H1 (cell line): ENCODE results near the gene BTBD8. TPM values are rescaled to one million over a fixed set of nuclear protein-coding genes. Genes with fewer than 3 reads are reported as not detected.

Source experiments
- CTCF ChIA-PET: fragments of 300-600 bp; sonication (Branson Sonifier 250); formaldehyde crosslinking; loops from one replicate; lab custom pipeline; 2021; ENCODE audit not compliant: partially characterized antibody; lab: Charles Lee
- POLR2A ChIA-PET: fragments of 300-600 bp; sonication (Branson Sonifier 250); formaldehyde crosslinking; loops from one replicate; lab custom pipeline; 2021; ENCODE audit warnings: inconsistent platforms; ENCODE audit not compliant: partially characterized antibody; lab: Charles Lee
- DNase-seq, 2 experiments: peaks; one replicate each; pipeline versions ENCODE4 v3.0.0 to v3.0.0-alpha.2; 2010 to 2022; ENCODE audit warnings: low spot score in 2 of 2, low read depth in 1 of 2, mixed read lengths in 1 of 2
- FAIRE-seq: peaks from 2 replicates; lab custom pipeline; 2011; peaks lifted over from hg19 to GRCh38; lab: Jason Lieb, UNC
- H2AFZ ChIP-seq: 2 replicates; pipeline ENCODE4 v1.8.1; 2012; ENCODE audit warnings: low read length, inconsistent platforms
- H2AK5ac ChIP-seq: 2 replicates; pipeline ENCODE4 v1.6.1; 2013; ENCODE audit warnings: low read depth, low read length
- H2BK120ac ChIP-seq: replicated peaks from 2 replicates; pipeline ENCODE3; 2013; ENCODE audit warnings: low read depth, low read length, inconsistent platforms
- H2BK12ac ChIP-seq: 2 replicates; pipeline ENCODE4 v1.6.1; 2013; ENCODE audit warnings: low read depth, low read length
- H2BK15ac ChIP-seq: 2 replicates; pipeline ENCODE4 v1.6.1; 2013; ENCODE audit warnings: low read length
- H2BK20ac ChIP-seq: 2 replicates; pipeline ENCODE4 v1.6.1; 2013; ENCODE audit warnings: low read length
- H2BK5ac ChIP-seq: 2 replicates; pipeline ENCODE4 v1.6.1; 2013; ENCODE audit warnings: low read depth, low read length
- H3K14ac ChIP-seq: 2 replicates; pipeline ENCODE4 v1.6.1; 2013; ENCODE audit warnings: inconsistent platforms; ENCODE audit not compliant: insufficient read length
- H3K18ac ChIP-seq: 2 replicates; pipeline ENCODE4 v1.6.1; 2013; ENCODE audit warnings: low read length; ENCODE audit errors: extremely low read depth
- H3K23ac ChIP-seq: 2 replicates; pipeline ENCODE4 v1.6.1; 2013; ENCODE audit warnings: inconsistent platforms; ENCODE audit not compliant: insufficient read length
- H3K23me2 ChIP-seq: 2 replicates; pipeline ENCODE4 v1.6.1; 2013; ENCODE audit warnings: low read depth, low read length
- H3K27ac ChIP-seq: 2 replicates; pipeline ENCODE4 v1.6.1; 2011; ENCODE audit warnings: low read depth, low read length, inconsistent platforms
- H3K27me3 ChIP-seq, 4 experiments: replicated peaks in 1 of 4; 1 replicate in 1 of 4; 2 replicates in 3 of 4; pipeline versions ENCODE4 v1.6.1 to v1.8.1; 2011 to 2013; ENCODE audit warnings: low read length in 3 of 4, mild to moderate bottlenecking in 3 of 4, inconsistent platforms in 2 of 4, mixed read lengths in 2 of 4, moderate library complexity in 1 of 4; ENCODE audit not compliant: control insufficient read depth in 3 of 4, insufficient read depth in 3 of 4; ENCODE audit errors: extremely low read depth in 1 of 4
- H3K36me3 ChIP-seq, 4 experiments: 2 replicates each; pipeline versions ENCODE4 v1.6.1 to v1.8.1; 2011 to 2013; ENCODE audit warnings: mild to moderate bottlenecking in 4 of 4, low read length in 3 of 4, moderate library complexity in 2 of 4, control low read depth in 1 of 4, inconsistent platforms in 1 of 4; ENCODE audit not compliant: insufficient read depth in 4 of 4, control insufficient read depth in 2 of 4
- H3K4ac ChIP-seq: replicated peaks from 2 replicates; pipeline ENCODE3; 2013; ENCODE audit warnings: low read length, low read depth, mixed read lengths, inconsistent platforms; ENCODE audit not compliant: insufficient read length
- H3K4me1 ChIP-seq, 4 experiments: replicated peaks in 1 of 4; 1 replicate in 1 of 4; 2 replicates in 3 of 4; pipeline versions ENCODE4 v1.6.1 to v1.8.1; 2011 to 2013; ENCODE audit warnings: low read length in 3 of 4, inconsistent platforms in 2 of 4, mixed read lengths in 1 of 4; ENCODE audit not compliant: insufficient read depth in 4 of 4, control insufficient read depth in 3 of 4
- H3K4me2 ChIP-seq, 2 experiments: 2 replicates each; pipeline versions ENCODE4 v1.6.1 to v1.8.1; 2011 to 2013; ENCODE audit warnings: low read depth in 2 of 2, low read length in 2 of 2, control low read depth in 1 of 2, inconsistent platforms in 1 of 2, mild to moderate bottlenecking in 1 of 2; ENCODE audit not compliant: insufficient read depth in 1 of 2
- H3K4me3 ChIP-seq, 4 experiments: fragments of 200-600, 300-600 bp in 1 of 4; sonication (generic), shearing (Covaris generic), sonication (Bioruptor Twin) in 1 of 4; 2 replicates each; pipeline versions ENCODE4 v1.5.1 to v1.8.1; 2011 to 2016; ENCODE audit warnings: low read length in 4 of 4, low read depth in 3 of 4, control low read depth in 2 of 4, inconsistent platforms in 2 of 4, mild to moderate bottlenecking in 2 of 4, mixed read lengths in 1 of 4, moderate library complexity in 1 of 4; ENCODE audit not compliant: insufficient read depth in 2 of 4; ENCODE audit errors: extremely low read depth in 1 of 4
- H3K56ac ChIP-seq: replicated peaks from 2 replicates; pipeline ENCODE3; 2013; ENCODE audit warnings: low read depth, mild to moderate bottlenecking, mixed read lengths, low read length, inconsistent platforms; ENCODE audit not compliant: insufficient read length
- H3K79me1 ChIP-seq: 2 replicates; pipeline ENCODE4 v1.6.1; 2013; ENCODE audit warnings: low read depth, low read length, control low read depth
- H3K79me2 ChIP-seq, 2 experiments: 2 replicates each; pipeline versions ENCODE4 v1.6.1 to v1.8.1; 2012 to 2013; ENCODE audit warnings: low read length in 2 of 2, mild to moderate bottlenecking in 2 of 2, inconsistent platforms in 1 of 2; ENCODE audit not compliant: insufficient read depth in 2 of 2, control insufficient read depth in 1 of 2
- H3K9ac ChIP-seq, 4 experiments: replicated peaks in 1 of 4; 1 replicate in 1 of 4; 2 replicates in 3 of 4; pipeline versions ENCODE4 v1.6.1 to v1.8.1; 2011 to 2013; ENCODE audit warnings: low read depth in 3 of 4, low read length in 3 of 4, control low read depth in 2 of 4, mild to moderate bottlenecking in 2 of 4, moderate library complexity in 2 of 4, inconsistent platforms in 1 of 4; ENCODE audit errors: extremely low read depth in 1 of 4
- H3K9me3 ChIP-seq, 2 experiments: 2 replicates each; pipeline versions ENCODE4 v1.6.1 to v1.8.1; 2012 to 2013; ENCODE audit warnings: mild to moderate bottlenecking in 2 of 2, moderate library complexity in 2 of 2, control low read depth in 1 of 2, inconsistent platforms in 1 of 2, low read depth in 1 of 2, low read length in 1 of 2, mixed read lengths in 1 of 2; ENCODE audit not compliant: insufficient read depth in 2 of 2
- H4K20me1 ChIP-seq, 2 experiments: replicated peaks in 1 of 2; 2 replicates each; pipeline versions ENCODE3 to v1.8.1; 2011 to 2013; ENCODE audit warnings: inconsistent platforms in 2 of 2, low read length in 2 of 2, mild to moderate bottlenecking in 1 of 2; ENCODE audit not compliant: insufficient read depth in 2 of 2, control insufficient read depth in 1 of 2
- H4K5ac ChIP-seq: 2 replicates; pipeline ENCODE4 v1.6.1; 2013; ENCODE audit warnings: low read length, low read depth, mixed read lengths, inconsistent platforms; ENCODE audit not compliant: insufficient read length
- H4K8ac ChIP-seq: 2 replicates; pipeline ENCODE4 v1.8.0; 2013; ENCODE audit warnings: mild to moderate bottlenecking, moderate library complexity, low read length, inconsistent platforms; ENCODE audit not compliant: insufficient read depth; ENCODE audit errors: extremely low read depth
- H4K91ac ChIP-seq: replicated peaks from 2 replicates; pipeline ENCODE3; 2013; ENCODE audit warnings: low read length, mixed read lengths, inconsistent platforms; ENCODE audit not compliant: insufficient read length
- CEBPB ChIP-seq: IDR thresholded peaks from 2 replicates; pipeline ENCODE4 v1.6.1; 2012; ENCODE audit warnings: low read depth, low read length
- CREB1 ChIP-seq: IDR thresholded peaks from 2 replicates; pipeline ENCODE4 v1.6.1; 2012; ENCODE audit warnings: inconsistent platforms
- EP300 ChIP-seq, 2 experiments: IDR thresholded peaks; 1 replicate in 1 of 2; 2 replicates in 1 of 2; pipeline ENCODE4 v1.6.1; 2011 to 2012; ENCODE audit warnings: low read depth in 2 of 2, low read length in 2 of 2, mild to moderate bottlenecking in 2 of 2, borderline replicate concordance in 1 of 2, inconsistent platforms in 1 of 2, moderate library complexity in 1 of 2
- HDAC2 ChIP-seq, 2 experiments: fragments of 300-600 bp in 1 of 2; sonication (generic) in 1 of 2; IDR thresholded peaks; 2 replicates each; pipeline ENCODE4 v1.6.1; 2011 to 2012; ENCODE audit warnings: low read depth in 2 of 2, low read length in 2 of 2, mild to moderate bottlenecking in 2 of 2, moderate library complexity in 2 of 2, borderline replicate concordance in 1 of 2, inconsistent platforms in 1 of 2
- KDM1A ChIP-seq: fragments of 200-600, 300-600 bp; sonication (generic); IDR thresholded peaks from 2 replicates; pipeline ENCODE4 v1.7.1; 2016; ENCODE audit warnings: mild to moderate bottlenecking, low read length, borderline replicate concordance
- MAFK ChIP-seq: IDR thresholded peaks from 2 replicates; pipeline ENCODE4 v1.6.1; 2012; ENCODE audit warnings: low read depth, mild to moderate bottlenecking, improper control_type of control experiment, low read length
- POU5F1 ChIP-seq: IDR thresholded peaks from 2 replicates; pipeline ENCODE4 v1.6.1; 2011; ENCODE audit warnings: low read depth, mild to moderate bottlenecking, low read length, moderate library complexity
- RBBP5 ChIP-seq: IDR thresholded peaks from 2 replicates; pipeline ENCODE4 v1.7.1; 2012; ENCODE audit warnings: low read depth, mild to moderate bottlenecking, inconsistent platforms, low read length, moderate library complexity, borderline replicate concordance
- RNF2 ChIP-seq: fragments of 200-900, 300-1000 bp; sonication (generic); IDR thresholded peaks from 2 replicates; pipeline ENCODE4 v1.7.1; 2016; ENCODE audit warnings: borderline replicate concordance, low read depth, mild to moderate bottlenecking, antibody characterized with exemption, low read length; ENCODE audit not compliant: poor library complexity, severe bottlenecking; ENCODE audit errors: missing control alignments
- TAF7 ChIP-seq: optimal IDR thresholded peaks from 2 replicates; pipeline ENCODE3; 2011; ENCODE audit warnings: low read depth, mild to moderate bottlenecking, inconsistent platforms, low read length, moderate library complexity, borderline replicate concordance
- whole genome bisulfite sequencing, 2 experiments: shearing (Covaris generic) in 1 of 2; methylation state at CpG; one replicate each; pipeline versions ENCODE4 v1.1.6 to v1.1.7; 2013 to 2015; ENCODE audit warnings: low lambda C conversion rate in 2 of 2, mixed read lengths in 2 of 2, inconsistent platforms in 1 of 2, low coverage in 1 of 2, missing lambda C conversion rate in 1 of 2; ENCODE audit not compliant: insufficient replicate concordance in 2 of 2, insufficient coverage in 1 of 2, insufficient read length in 1 of 2; ENCODE audit errors: extremely low coverage in 1 of 2, missing lambda C conversion rate in 1 of 2; 5-methylcytosine and 5-hydroxymethylcytosine counted together
- polyA plus RNA-seq, 7 experiments: library from polyadenylated mRNA; depleted of rRNA in 3 of 7; stranded (reverse) in 5 of 7; unstranded in 2 of 7; fragments of >200 nt in 5 of 7; fragments of 200-250 nt in 2 of 7; gene quantifications; 1 replicate in 5 of 7; 2 replicates in 1 of 7; 4 replicates in 1 of 7; pipeline versions ENCODE4 v1.2.1 to v1.2.3, GENCODE V29; 2011 to 2013; ENCODE audit warnings: missing spikeins in 2 of 7, mixed read lengths in 2 of 7
- total RNA-seq: library from RNA; stranded (reverse); fragmentation: NEBNext Ultra II Directional; extraction: Animal tissue kit (Norgen Biotek cat#: 25700); gene quantifications from 2 replicates; pipeline ENCODE4 v1.2.1, GENCODE V29; 2021
- TF ChIP-seq, protein P1 (sequence below): IDR thresholded peaks from 2 replicates; pipeline ENCODE4 v1.6.1; 2011; ENCODE audit warnings: low read length, improper control_type of control experiment

Gene BTBD8
- total and polyA plus RNA-seq, 2 of the 8 experiments (the other 6 are each of a cell fraction or from before 2014, with no cell fraction given) = 0.44 to 2.5 TPM

DNA sequence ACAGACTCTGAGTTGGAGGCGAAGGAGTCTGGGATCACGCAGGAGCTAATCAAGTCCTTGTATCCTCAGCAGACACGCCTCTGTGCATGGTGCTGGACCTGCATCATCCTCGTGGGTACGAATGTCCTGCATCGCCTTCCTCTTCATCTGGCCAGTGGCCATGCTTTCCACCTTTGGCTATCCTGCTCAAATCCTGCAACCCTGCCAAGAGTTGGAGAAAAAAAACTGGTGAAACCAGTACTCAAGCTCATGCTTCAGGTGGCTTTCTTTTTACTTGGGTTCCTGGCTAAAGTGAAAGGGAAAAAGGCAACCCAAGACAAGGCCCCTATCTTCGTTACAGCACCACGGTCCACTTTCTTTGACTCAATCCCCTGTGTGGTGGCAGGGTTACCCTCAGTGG lies 13.8 kb upstream of the BTBD8 start:
- Histone ChIP-seq H3K79me2 (no peaks in the 10 kb centered on the region), H2AFZ (peak overlapping the region; percentile 48; the same call in 1 of the 2 replicates), H3K9me3 (no peaks in the 10 kb centered on the region), H4K20me1 (no peaks in the 10 kb centered on the region), H3K27ac (no peak overlapping the region), H3K18ac (no peak overlapping the region), H3K4me2 (no peak overlapping the region), H2BK5ac (no peak overlapping the region), H3K27me3 (no peaks in the 10 kb centered on the region), H3K79me1 (no peaks in the 10 kb centered on the region), H2AK5ac (no peak overlapping the region), H3K23me2 (no peaks in the 10 kb centered on the region), H2BK12ac (peak overlapping the region; percentile 46; the same call in 1 of the 2 replicates), H3K14ac (no peak overlapping the region), H3K36me3 (no peaks in the 10 kb centered on the region), H3K9ac (no peak overlapping the region), H3K4me1 (peaks cover 0 to 3% (median 1%) of the 10 kb centered on the region in 4 experiments; a peak in 3 of 7 replicates), H4K5ac (no peak overlapping the region), H4K91ac (no peak overlapping the region), H3K4me3 (no peak overlapping the region), H2BK15ac (no peak overlapping the region), H3K56ac (no peak overlapping the region), H3K23ac (no peak overlapping the region), H2BK120ac (no peak overlapping the region), H2BK20ac (no peak overlapping the region), H3K4ac (no peak overlapping the region), H4K8ac (no peak overlapping the region)
- ChIA-PET CTCF (interaction anchor here (0.8 to 1.0 kb wide), 2 partner anchors 11 to 21 kb away, joined by 3 to 5 read pairs; no protein-coding TSS in a partner anchor), POLR2A (no interaction called here)
- FAIRE-seq (no peak), DNase-seq (no peak)
- 97% methylated on average over 8 of the region's 8 CpGs; no CpG with 5 or more reads in 1 of the 2 experiments for WGBS, 2 experiments
- no peak for TF ChIP-seq POU5F1
- TF ChIP-seq RNF2 = no peak
- TF ChIP-seq RBBP5 = no peak
- TF ChIP-seq, protein P1, sequence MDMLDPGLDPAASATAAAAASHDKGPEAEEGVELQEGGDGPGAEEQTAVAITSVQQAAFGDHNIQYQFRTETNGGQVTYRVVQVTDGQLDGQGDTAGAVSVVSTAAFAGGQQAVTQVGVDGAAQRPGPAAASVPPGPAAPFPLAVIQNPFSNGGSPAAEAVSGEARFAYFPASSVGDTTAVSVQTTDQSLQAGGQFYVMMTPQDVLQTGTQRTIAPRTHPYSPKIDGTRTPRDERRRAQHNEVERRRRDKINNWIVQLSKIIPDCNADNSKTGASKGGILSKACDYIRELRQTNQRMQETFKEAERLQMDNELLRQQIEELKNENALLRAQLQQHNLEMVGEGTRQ = no peak
- TF ChIP-seq TAF7 = no peak
- TF ChIP-seq HDAC2 (IDR thresholded peaks at IDR 0.05; ENCODE audit: borderline replicate concordance in 1 of 2, low read depth in 2 of 2, low read length in 2 of 2) = no peak
- no peak for TF ChIP-seq CEBPB
- TF ChIP-seq MAFK = no peak
- TF ChIP-seq CREB1 = no peak
- no peak for TF ChIP-seq EP300 (IDR thresholded peaks at IDR 0.05; ENCODE audit: borderline replicate concordance in 1 of 2, low read depth in 2 of 2, low read length in 2 of 2)
- no peak for TF ChIP-seq KDM1A
